ENCODE results near the gene PVRIG. TPM values are rescaled to one million over a fixed set of nuclear protein-coding genes. Genes with fewer than 3 reads are reported as not detected.

Gene PVRIG
- total and polyA plus RNA-seq, 9 of the 15 experiments (the other 6 are each of a cell fraction or from before 2014, with no cell fraction given): 0.16 to 0.64 TPM; not detected in 7

DNA sequence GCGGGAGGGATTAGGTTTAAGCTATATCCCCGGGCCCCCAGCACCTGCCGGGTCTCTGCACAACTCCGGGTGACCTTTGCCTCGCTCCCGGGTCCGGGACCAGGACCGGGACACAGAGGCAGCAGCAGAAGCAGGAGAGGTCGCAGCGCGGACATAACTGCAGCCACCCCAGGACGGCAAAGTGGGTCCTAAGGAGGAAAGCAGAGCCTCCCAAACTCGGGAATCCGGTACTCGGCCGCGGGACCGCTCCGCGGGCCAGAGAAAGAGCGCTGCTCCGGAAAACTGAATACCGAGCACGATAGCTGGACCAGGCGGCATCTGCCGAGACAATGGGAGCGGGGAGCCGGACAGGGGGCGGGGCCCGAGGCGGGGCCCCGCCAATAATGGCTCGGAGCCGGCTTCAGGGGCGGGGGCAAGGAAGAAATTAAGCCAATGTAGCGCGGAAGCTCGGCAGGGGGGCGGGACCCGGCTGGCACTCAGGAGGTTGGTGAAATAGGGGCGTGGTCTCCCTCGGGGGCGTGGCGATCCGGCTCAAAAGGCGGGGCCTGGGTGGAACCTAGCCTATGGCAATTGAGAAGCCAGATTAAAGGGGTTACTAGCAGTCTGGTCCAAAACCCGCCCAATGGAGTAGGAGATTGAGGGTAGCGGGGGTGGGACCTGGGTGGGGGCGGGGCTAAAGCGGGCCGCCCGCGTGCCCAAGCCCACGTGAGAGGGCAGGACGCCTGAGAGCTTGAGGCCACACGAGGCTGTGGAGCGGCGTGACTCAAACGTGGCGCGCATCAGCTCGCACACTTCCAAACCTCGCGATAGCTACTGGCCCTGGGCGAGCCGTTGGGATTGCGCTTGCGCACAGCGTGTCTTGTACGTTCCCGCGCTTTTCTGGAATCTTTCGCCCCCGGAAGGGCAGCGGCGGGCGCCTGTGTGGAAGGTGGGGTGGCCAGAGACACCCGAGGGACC, 42.4 kb upstream of the PVRIG start, which contains the start of the genes GPC2 and STAG3:
GPC2 (minus strand) TSS at position 337 of the 957 bp plus-strand sequence; CDS start at position 155, 182 bp downstream.
STAG3 (plus strand) TSS at position 874 of the 957 bp plus-strand sequence. CDS start 2,639 bp downstream, outside the sequence.
- Histone ChIP-seq H3K27me3 (ENCODE audit: control insufficient read depth in 2 of 2, insufficient read depth in 2 of 2, low read length in 2 of 2) (no peaks in the 10 kb centered on the region), H3K4me3 (peak within 1 kb of the TSS; percentile 51), H3K4me1 (replicated peaks in 1 of 2; ENCODE audit: control insufficient read depth in 2 of 2, insufficient read depth in 2 of 2, low read length in 2 of 2) (peaks cover 8 to 33% of the 10 kb centered on the region in 2 experiments; a peak in 4 of 5 replicates), H3K27ac (ENCODE audit: extremely low read depth, low read depth, low read length) (no peak within 1 kb of the TSS), H3K9ac (ENCODE audit: insufficient read depth in 1 of 2, low read depth in 2 of 2, low read length in 2 of 2) (peak within 1 kb of the TSS; percentile 29 to 92; a peak in 3 of 4 replicates), H3K9me3 (replicated peaks; ENCODE audit: control insufficient read depth, insufficient read depth, low read depth, low read length) (no peaks in the 10 kb centered on the region), H2AFZ (ENCODE audit: low read depth, low read length) (peak within 1 kb of the TSS; percentile 79), H3K9me1 (ENCODE audit: control insufficient read depth, insufficient read depth, low read length) (no peaks in the 10 kb centered on the region), H4K20me1 (replicated peaks; ENCODE audit: control insufficient read depth, insufficient read depth, low read length) (0 out of 2 replicates have a peak, but pooled peaks cover 4% of the 10 kb centered on the region), H3K79me2 (ENCODE audit: control insufficient read depth, insufficient read depth, low read length) (no peaks in the 10 kb centered on the region), H3K36me3 (ENCODE audit: control insufficient read depth, insufficient read depth, low read length) (no peaks in the 10 kb centered on the region), H3K4me2 (ENCODE audit: insufficient read depth, low read length) (peak within 1 kb of the TSS; percentile 71)
- BruUV-seq (replicated peaks): no TSS peak
- intact Hi-C loops (cut with micrococcal nuclease) (no loop called here), in situ Hi-C loops (cut with MboI) (no loop called here)
- POLR2A ChIA-PET: interaction anchor here (0.6 to 1.3 kb wide), 9 partner anchors 9 to 368 kb away, joined by 3 to 7 read pairs (median 3); partner anchors contain the start of gene GAL3ST4
- peak; percentile 98 to 99 (median 99) for DNase-seq (ENCODE audit: extremely low read depth in 1 of 4, low spot score in 3 of 4)
- peak; percentile 98 for ATAC-seq
- CTCF ChIA-PET (ENCODE audit: low intra/inter-chr PET ratio): no interaction called here
- WGBS (ENCODE audit: insufficient coverage, low coverage, missing lambda C conversion rate): 21% methylated on average over 70 of the region's 78 CpGs
- peak; percentile 93 for FAIRE-seq
- TF ChIP-seq, protein P1, sequence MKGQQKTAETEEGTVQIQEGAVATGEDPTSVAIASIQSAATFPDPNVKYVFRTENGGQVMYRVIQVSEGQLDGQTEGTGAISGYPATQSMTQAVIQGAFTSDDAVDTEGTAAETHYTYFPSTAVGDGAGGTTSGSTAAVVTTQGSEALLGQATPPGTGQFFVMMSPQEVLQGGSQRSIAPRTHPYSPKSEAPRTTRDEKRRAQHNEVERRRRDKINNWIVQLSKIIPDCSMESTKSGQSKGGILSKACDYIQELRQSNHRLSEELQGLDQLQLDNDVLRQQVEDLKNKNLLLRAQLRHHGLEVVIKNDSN (CRISPR knock-in tag; IDR thresholded peaks at IDR 0.05): peak; percentile 71
- TF ChIP-seq E2F4 (CRISPR knock-in tag; IDR thresholded peaks at IDR 0.05; ENCODE audit: low read depth): peak; percentile 67; the same call in 1 of the 2 replicates
- TF ChIP-seq CEBPG (CRISPR knock-in tag; IDR thresholded peaks at IDR 0.05): 0 out of 2 replicates have a peak, but pooled peaks have one; percentile 5
- no peak for TF ChIP-seq CEBPG (tag; conservative IDR thresholded peaks at IDR 0.05 in 1 of 2, IDR thresholded peaks at IDR 0.05 in 1 of 2)
- TF ChIP-seq EGR1 (conservative IDR thresholded peaks at IDR 0.05): peak; percentile 58
- TF ChIP-seq SMAD3 (CRISPR knock-in tag; conservative IDR thresholded peaks at IDR 0.05): no peak
- TF ChIP-seq, protein P2, sequence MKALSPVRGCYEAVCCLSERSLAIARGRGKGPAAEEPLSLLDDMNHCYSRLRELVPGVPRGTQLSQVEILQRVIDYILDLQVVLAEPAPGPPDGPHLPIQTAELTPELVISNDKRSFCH (CRISPR knock-in tag; IDR thresholded peaks at IDR 0.05): no peak
- TF ChIP-seq, protein P2 (tag; IDR thresholded peaks at IDR 0.05): 0 out of 2 replicates have a peak, but pooled peaks have one; percentile 39
- TF ChIP-seq, protein P3, sequence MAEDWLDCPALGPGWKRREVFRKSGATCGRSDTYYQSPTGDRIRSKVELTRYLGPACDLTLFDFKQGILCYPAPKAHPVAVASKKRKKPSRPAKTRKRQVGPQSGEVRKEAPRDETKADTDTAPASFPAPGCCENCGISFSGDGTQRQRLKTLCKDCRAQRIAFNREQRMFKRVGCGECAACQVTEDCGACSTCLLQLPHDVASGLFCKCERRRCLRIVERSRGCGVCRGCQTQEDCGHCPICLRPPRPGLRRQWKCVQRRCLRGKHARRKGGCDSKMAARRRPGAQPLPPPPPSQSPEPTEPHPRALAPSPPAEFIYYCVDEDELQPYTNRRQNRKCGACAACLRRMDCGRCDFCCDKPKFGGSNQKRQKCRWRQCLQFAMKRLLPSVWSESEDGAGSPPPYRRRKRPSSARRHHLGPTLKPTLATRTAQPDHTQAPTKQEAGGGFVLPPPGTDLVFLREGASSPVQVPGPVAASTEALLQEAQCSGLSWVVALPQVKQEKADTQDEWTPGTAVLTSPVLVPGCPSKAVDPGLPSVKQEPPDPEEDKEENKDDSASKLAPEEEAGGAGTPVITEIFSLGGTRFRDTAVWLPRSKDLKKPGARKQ (CRISPR knock-in tag; IDR thresholded peaks at IDR 0.05): peak; percentile 94
- 0 out of 2 replicates have a peak, but pooled peaks have one; percentile 36 for TF ChIP-seq MTA3 (IDR thresholded peaks at IDR 0.05; ENCODE audit: borderline replicate concordance)
- TF ChIP-seq, protein P4, sequence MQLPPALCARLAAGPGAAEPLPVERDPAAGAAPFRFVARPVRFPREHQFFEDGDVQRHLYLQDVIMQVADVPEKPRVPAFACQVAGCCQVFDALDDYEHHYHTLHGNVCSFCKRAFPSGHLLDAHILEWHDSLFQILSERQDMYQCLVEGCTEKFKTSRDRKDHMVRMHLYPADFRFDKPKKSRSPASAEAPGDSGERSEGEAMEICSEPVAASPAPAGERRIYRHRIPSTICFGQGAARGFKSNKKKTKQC (CRISPR knock-in tag; IDR thresholded peaks at IDR 0.05): peak; percentile 64; the same call in 1 of the 2 replicates
- 0 out of 2 replicates have a peak, but pooled peaks have one; percentile 10 for TF ChIP-seq CREB1 (IDR thresholded peaks at IDR 0.05)
- TF ChIP-seq CREB1 (CRISPR knock-in tag; IDR thresholded peaks at IDR 0.05): peak; percentile 36; the same call in 1 of the 2 replicates
- TF ChIP-seq LCOR (CRISPR knock-in tag; IDR thresholded peaks at IDR 0.05): peak; percentile 86; the same call in 1 of the 2 replicates
- no peak for TF ChIP-seq EHMT2 (IDR thresholded peaks at IDR 0.05)
- TF ChIP-seq ZBTB17 (CRISPR knock-in tag; IDR thresholded peaks at IDR 0.05): peak; percentile 55; the same call in 1 of the 2 replicates

Measured in K562 (cell line).